GM20431 (cell line): Measurements from ENCODE around the gene CACNA2D3.

ENCODE experiments used
- in situ Hi-C: fragments of 300-500 bp; cut with MseI, MboI; formaldehyde crosslinking; loops from one replicate; pipeline ENCODE4 v1.15.0; 2020; ENCODE audit warnings: low sequenced_read_pairs; ENCODE audit not compliant: unreplicated experiment

Gene CACNA2D3

DNA sequence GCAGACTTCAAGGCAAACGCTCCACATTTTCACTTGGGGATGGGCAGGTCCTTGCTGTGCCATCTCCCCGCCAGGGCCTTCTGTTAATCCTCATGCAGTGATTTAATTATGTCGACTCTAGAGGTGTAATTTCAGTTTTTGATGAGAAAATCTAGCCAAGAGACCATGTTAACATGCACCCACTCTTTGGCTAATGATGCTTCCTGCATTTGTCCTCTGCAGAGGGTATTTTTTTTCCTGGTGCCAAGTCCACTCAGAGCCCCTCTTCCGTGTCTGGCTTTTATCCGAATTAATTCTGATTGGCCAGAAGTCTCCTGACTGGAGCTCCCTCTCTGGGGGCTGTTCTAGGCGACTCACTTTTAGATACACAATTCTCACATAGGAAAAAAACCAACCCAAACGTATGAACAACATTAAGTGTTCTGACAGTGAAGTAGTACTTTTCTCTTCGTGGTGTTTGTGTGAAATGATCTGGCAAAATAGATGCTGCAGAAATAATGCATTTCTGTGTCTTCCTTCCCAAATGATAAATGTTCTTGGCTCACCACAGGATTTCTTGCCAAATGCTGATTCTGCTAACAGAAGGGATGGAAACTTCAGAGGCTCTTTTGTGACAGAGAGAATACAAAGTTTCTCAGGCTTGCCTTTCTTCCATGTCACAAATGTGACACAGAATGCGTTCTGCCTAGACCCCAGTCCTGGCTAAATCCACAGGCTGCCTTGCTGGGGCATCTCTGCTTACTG, 190.0 kb downstream of the CACNA2D3 start:
- in situ Hi-C loops, result no loop called here

DNA sequence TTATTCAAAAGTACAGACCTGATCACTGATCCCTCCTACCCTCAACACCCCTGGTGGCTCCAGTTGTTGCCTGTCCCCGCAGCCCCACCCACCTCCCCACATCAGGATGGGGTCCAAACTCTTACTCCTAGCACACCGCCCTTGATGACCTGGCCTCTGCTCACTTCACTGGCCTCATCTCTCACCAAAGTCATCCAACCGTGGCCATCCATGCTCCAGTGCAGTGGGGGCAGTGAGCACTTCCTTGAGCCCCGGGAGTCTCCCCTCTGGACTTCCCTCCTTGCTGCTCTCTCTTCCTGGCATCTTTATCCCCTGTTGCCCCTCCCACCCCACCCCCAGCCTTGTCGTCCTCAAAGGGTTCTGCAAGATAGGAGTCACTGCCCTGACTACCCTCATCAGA, 191.1 kb downstream of the CACNA2D3 start:
- in situ Hi-C loops, result no loop called here

DNA sequence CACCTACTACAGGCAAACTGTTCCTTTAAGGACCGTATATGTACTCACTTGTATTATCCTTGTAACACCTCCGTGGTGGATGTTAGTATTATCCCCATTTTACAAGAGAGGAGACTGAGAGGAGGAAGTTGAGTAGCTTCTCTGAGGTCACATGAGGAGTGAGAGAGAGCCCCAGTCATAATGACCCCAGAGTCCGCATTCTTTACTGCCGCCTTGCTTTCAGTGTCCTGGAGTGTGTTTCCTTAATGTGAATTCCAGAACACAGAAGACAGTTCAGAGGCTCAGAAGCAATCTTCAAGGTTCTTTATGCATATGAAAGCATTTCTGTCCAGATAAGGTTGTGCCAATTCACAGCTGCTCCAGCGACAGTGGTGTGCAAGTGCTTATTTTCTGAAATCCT, 199.2 kb downstream of the CACNA2D3 start:
- in situ Hi-C loops, result no loop called here

- in situ Hi-C loops, result no loop called here
These were observed 200.0 kb downstream of the CACNA2D3 start for GRCh38 chr3:54322354-54322753.

- in situ Hi-C loops, result no loop called here
These were observed 201.8 kb downstream of the CACNA2D3 start for GRCh38 chr3:54324103-54324502.

DNA sequence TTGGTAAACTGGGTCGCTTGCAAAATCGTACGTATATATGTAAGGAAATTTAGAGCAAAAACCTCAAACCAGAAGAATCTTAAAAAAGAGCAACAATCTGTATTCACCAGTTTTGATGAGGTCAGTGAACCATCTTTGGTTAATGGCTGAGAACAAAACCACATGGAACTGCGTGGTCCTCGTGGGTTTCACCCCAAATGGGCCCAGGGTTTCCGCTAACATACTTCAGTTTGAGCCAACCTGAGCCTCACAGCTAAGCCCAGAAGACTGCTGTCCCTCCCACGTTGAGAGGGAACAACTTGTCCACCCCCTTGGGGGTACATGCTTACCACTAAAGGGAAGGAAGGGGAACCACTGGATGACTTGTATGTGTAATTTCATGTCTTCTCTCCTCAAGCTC, 204.6 kb downstream of the CACNA2D3 start:
- in situ Hi-C loops, result no loop called here

DNA sequence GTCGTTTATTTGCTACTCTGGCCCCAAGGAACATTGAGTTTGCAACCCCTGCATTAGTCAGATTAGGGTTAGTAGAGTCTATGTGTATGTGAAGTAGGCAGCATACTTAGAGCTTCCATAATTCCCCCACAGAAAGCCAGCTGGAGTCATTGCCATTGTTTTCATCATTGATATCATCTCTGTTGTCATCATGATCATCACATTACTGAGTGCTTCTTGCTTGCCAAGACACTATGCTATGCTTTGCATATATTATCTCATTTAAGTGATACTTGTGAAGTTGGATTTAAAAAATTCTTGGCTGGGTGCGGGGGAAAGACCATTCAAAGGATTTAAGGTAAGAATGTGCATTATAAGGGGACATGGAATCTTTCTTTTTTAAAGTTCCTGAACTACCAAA, 209.0 kb downstream of the CACNA2D3 start:
- in situ Hi-C loops, result no loop called here

- in situ Hi-C loops, result no loop called here
These were observed 215.5 kb downstream of the CACNA2D3 start for GRCh38 chr3:54337846-54338245.

GRCh38 chr3:54339608-54340007, 217.3 kb downstream of the CACNA2D3 start:
- in situ Hi-C loops, result no loop called here

DNA sequence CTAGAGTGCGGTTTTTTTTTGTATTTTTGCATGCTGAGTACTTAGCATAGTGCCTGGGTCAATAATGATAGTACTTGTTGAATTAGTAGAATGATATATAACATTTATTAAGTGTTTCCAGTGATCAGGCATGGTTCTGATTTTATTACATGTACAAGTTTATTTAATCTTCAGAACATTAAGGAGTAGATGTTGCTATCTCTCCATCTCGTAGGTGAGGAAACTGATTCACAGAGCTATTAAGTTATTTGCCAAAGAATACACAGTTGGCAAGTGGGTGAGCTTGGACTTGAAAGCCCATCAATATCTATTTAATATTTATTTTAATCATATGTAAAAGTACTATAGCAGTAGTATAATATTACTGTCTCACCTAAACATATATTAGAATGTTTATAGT, 219.5 kb downstream of the CACNA2D3 start:
- in situ Hi-C loops, result no loop called here

DNA sequence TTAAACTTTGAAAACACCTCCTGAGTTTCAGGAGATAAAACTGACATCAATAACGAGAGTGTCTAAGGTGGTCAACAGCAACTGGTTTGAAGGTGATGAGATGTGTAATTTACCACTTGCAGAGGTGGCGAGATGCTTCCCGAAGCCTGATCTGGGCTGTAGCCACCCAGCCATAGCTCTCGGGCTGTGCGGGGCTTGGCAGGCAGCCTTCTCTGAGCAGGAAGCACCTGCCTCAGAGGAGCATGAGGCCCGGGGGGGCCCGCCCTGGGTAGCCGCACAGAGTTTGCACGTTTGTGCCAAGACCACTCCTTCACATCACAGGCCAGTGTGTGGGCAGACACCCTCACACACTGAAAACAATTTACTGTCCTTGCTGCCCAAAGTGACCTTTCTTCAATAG, 220.3 kb downstream of the CACNA2D3 start:
- in situ Hi-C loops, result no loop called here

- in situ Hi-C loops, result no loop called here
These were observed 221.1 kb downstream of the CACNA2D3 start for GRCh38 chr3:54343495-54343894.

- in situ Hi-C loops, result no loop called here
These were observed 222.4 kb downstream of the CACNA2D3 start for GRCh38 chr3:54344601-54345231.

GRCh38 chr3:54345847-54346375, 223.6 kb downstream of the CACNA2D3 start:
- in situ Hi-C loops, result no loop called here

DNA sequence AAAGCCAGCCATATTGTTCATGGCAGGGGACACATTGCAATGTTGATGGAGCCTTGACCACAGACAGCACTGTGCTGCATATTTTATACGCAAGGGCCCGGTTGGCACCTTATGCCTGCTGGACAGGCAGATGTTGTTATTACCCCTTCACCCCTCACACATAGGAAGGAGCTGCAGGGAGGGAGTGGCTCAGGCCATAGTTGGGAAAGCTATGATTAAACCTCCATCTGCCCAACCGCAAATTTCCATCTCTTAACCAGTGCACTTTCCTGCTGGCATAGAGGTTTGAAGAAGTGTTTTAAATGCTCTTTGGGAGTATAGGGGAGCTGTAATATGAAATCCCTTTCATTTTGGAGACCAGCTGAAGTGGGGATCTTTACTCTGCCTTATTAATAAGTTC, 224.7 kb downstream of the CACNA2D3 start:
- in situ Hi-C loops, result no loop called here

GRCh38 chr3:54347933-54348332, 225.6 kb downstream of the CACNA2D3 start:
- in situ Hi-C loops, result no loop called here

- in situ Hi-C loops, result no loop called here
These were observed 226.9 kb downstream of the CACNA2D3 start for GRCh38 chr3:54349231-54349652.

GRCh38 chr3:54349691-54350090, 227.3 kb downstream of the CACNA2D3 start:
- in situ Hi-C loops, result no loop called here

DNA sequence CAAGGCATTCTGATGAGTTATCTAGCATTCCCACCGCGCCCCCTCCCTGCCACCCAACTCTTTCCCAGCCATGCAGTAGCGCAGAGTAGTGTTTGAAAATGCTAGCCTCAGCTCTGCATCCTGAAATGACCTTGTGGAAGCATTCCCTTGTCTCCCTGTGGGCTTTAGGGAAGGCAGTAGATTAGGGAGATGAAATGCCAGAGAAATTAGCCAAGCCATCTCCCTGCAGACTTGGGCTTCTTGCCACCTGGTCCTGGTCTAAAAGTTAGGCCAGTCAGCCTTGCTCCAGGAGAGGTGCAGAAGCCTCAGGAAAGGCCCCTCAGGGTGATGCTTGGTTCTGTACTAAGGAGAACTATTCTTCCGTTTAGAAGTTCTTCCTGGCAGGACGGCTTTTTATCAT, 231.2 kb downstream of the CACNA2D3 start:
- in situ Hi-C loops, result no loop called here

DNA sequence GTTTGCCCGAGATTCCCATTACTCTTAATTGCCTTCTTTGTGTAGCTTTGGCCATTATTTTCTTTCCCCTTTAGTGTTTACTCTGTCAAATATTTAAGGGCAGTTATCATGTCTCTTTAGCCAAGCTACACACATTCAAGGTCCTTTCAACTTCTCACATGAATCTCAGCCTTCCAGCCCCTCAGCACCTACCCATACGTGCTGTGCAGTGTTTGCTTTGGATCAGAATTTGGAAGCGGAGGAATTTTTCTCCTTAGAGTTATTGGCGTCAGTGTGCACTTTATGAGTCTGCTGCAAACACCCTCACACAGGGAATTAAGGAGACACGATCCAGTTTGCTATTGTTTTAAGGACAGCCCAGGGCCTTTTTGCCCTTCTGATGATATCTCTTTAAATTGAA, 231.6 kb downstream of the CACNA2D3 start:
- in situ Hi-C loops, result no loop called here

- in situ Hi-C loops, result no loop called here
These were observed 233.4 kb downstream of the CACNA2D3 start for GRCh38 chr3:54355800-54356199.
